Measurements from ENCODE around the gene CTAGE4. TPM values are rescaled to one million over a fixed set of nuclear protein-coding genes. Genes with fewer than 3 reads are reported as not detected.
"Not testable (repeated sequence)": the region's sequence is repeated elsewhere in the genome, so short reads cannot be mapped to it uniquely, and the experiment has no call there.

Gene CTAGE4
- total RNA-seq, 1 donor: 2.0 TPM

DNA sequence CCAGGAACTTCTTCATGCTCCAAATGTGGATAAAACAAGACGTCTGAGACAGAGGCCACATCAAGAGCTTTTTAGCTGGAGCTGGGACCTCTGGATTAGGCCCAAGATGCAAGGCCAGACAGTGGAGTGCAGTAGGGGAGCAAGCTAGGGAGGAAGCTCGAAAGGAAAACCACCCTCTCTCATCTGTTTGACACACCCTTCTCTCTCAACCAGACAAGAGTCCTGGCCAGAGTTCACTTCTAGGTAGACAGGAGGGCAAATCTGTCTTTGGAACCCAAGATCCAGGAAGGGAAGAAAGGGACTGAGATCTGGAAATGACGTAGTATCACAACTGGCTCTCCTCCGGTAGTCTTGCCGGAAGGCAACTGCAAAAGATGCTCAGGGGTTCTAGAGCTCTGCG lies 11.2 kb downstream of the CTAGE4 start:
- not testable (repeated sequence) for H3K4me1 ChIP-seq (ENCODE audit: insufficient read depth, low read length); H3K4me3 ChIP-seq (ENCODE audit: low read length); H3K27me3 ChIP-seq (ENCODE audit: insufficient read depth, low read length); H3K9me3 ChIP-seq (ENCODE audit: low read depth, low read length)

DNA sequence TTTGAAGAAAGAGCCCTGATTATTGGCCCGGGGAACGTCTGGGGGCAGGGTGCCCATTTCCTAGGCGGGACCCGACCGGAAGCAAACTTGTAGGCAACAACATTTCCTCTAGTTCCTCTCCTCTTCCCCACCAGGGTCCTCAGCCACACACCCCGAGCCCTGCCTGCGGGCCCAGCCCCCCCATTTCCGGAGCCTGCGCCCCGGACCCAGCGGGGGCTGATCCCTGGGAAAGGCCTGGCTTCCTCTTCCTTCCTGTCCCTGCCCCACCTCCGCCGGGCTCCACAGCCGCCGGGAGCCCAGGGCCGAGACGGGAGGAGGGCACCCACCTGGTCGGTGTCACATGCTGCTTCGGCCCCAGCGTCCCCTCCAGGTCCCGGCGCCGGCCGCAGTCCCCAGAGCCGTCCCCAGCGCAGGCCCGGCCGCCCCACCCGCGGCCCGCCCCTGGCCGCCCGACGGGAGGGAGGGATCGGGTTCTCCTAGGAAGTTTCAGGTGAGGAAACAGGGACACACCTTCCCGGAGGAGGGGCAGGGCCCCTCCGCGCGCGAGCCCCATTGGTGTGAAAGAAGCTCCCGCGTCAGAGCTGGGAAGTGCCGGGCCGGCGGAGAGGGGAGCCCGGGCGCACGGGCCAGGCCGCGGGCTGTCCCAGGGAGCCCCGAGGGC lies 12.1 kb downstream of the CTAGE4 start, which contains the start of gene ARHGEF35:
TSS of gene ARHGEF35 (minus strand) at position 622 of the 661 bp plus-strand sequence. CDS start 7,450 bp downstream, outside the sequence.
- not testable (repeated sequence) for H3K27me3 ChIP-seq (ENCODE audit: insufficient read depth, low read length); H3K4me3 ChIP-seq (ENCODE audit: low read length); H3K4me1 ChIP-seq (ENCODE audit: insufficient read depth, low read length); H3K9me3 ChIP-seq (ENCODE audit: low read depth, low read length)

DNA sequence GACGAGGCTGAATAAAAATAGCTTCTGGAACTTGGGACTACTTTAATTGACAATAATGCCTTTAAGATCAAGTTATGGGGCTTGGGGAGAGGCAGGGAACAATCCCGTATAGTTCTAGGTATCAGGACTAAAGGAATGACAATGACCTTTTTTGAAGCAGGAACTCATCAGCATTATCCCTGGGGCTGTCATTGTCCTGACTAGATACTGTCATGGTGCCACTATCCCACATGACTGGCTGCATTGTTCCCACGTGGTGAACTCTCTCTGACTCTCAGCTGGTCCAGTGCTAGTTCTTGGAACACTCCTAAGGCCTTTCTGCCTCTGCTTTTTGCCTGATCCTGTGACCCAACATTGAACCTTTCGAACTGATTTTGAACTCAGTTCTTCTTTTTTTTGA lies 15.7 kb downstream of the CTAGE4 start:
- not testable (repeated sequence) for H3K4me1 ChIP-seq (ENCODE audit: insufficient read depth, low read length); H3K27me3 ChIP-seq (ENCODE audit: insufficient read depth, low read length); H3K4me3 ChIP-seq (ENCODE audit: low read length); H3K9me3 ChIP-seq (ENCODE audit: low read depth, low read length)

GRCh38 chr7:144201978-144202377 lies 18.7 kb downstream of the CTAGE4 start:
- not testable (repeated sequence) for H3K27me3 ChIP-seq (ENCODE audit: insufficient read depth, low read length)

DNA sequence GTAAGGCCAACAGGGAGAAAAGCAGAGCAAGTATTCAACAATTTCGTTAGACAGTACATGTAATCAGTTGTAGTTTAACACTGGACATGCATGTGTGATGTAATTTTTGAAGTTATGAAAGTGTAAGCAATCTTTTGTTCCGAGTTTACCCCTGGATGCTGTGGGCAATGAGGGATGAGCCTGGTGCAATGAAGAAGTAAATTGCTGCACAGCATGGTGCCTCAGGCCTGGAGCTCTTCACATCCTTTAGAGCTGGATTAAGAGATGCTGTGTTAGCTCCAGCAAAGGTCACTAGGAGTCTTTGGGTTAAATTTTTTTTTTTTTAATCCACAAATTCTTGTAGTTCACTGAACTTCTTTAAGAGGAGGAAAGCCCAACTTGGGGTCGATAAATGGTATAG lies 19.8 kb downstream of the CTAGE4 start:
- H3K27me3 ChIP-seq (ENCODE audit: insufficient read depth, low read length): not testable (repeated sequence)

More at GRCh38 chr7:144201978-144202377, 18.7 kb downstream of the CTAGE4 start:
- H3K4me1 ChIP-seq (ENCODE audit: insufficient read depth, low read length); H3K9me3 ChIP-seq (ENCODE audit: low read depth, low read length); H3K4me3 ChIP-seq (ENCODE audit: low read length): not testable (repeated sequence)

DNA sequence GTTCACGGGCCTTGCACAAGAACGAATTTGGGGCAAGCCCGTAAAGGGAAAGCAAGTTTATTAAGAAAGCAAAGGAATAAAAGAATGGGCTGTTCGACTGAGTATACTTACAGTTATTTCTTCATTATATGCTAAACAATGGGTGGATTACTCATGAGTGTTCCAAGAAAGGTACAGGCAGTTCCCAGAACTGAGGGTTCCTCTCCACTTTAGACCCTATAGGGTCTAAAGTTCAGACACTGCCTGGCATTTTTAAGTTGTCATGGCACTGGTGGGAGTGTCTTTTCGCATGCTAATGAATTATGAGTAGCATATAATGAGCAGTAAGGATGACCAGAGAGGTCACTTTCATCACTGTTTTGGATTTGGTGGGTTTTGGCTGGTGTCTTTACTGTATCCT lies 22.0 kb downstream of the CTAGE4 start:
- H3K27me3 ChIP-seq (ENCODE audit: insufficient read depth, low read length); H3K4me3 ChIP-seq (ENCODE audit: low read length); H3K4me1 ChIP-seq (ENCODE audit: insufficient read depth, low read length); H3K9me3 ChIP-seq (ENCODE audit: low read depth, low read length): not testable (repeated sequence)

More for the DNA sequence above, 19.8 kb downstream of the CTAGE4 start:
- H3K4me3 ChIP-seq (ENCODE audit: low read length); H3K9me3 ChIP-seq (ENCODE audit: low read depth, low read length); H3K4me1 ChIP-seq (ENCODE audit: insufficient read depth, low read length): not testable (repeated sequence)

GRCh38 chr7:144217200-144217599 lies 33.9 kb downstream of the CTAGE4 start:
- H3K4me3 ChIP-seq (ENCODE audit: low read length); H3K4me1 ChIP-seq (ENCODE audit: insufficient read depth, low read length); H3K27me3 ChIP-seq (ENCODE audit: insufficient read depth, low read length); H3K9me3 ChIP-seq (ENCODE audit: low read depth, low read length): not testable (repeated sequence)

GRCh38 chr7:144218581-144218980 lies 35.3 kb downstream of the CTAGE4 start:
- H3K4me1 ChIP-seq (ENCODE audit: insufficient read depth, low read length); H3K4me3 ChIP-seq (ENCODE audit: low read length); H3K27me3 ChIP-seq (ENCODE audit: insufficient read depth, low read length); H3K9me3 ChIP-seq (ENCODE audit: low read depth, low read length): not testable (repeated sequence)

DNA sequence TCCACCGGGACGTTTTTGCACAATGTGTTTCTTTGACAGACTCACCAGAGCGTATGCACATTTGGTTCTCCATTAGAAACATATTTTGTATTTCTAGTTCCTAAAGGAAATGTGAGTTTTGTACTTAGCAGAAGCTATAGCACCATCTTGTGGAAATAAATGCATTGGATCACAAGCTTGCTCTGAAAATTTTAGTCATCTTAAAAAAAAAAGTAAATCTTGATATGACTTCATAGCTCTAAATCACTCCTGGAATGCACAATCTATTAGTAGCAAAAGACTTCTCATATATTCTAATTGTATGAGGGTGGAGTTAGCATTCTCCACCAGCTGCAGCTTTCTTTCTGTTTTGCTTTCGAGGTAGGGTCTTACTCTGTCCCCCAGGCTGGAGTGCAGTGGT lies 35.9 kb downstream of the CTAGE4 start:
- not testable (repeated sequence) for H3K4me1 ChIP-seq (ENCODE audit: insufficient read depth, low read length); H3K4me3 ChIP-seq (ENCODE audit: low read length); H3K9me3 ChIP-seq (ENCODE audit: low read depth, low read length); H3K27me3 ChIP-seq (ENCODE audit: insufficient read depth, low read length)

GRCh38 chr7:144220531-144220930 lies 37.3 kb downstream of the CTAGE4 start:
- not testable (repeated sequence) for H3K27me3 ChIP-seq (ENCODE audit: insufficient read depth, low read length); H3K4me3 ChIP-seq (ENCODE audit: low read length); H3K9me3 ChIP-seq (ENCODE audit: low read depth, low read length); H3K4me1 ChIP-seq (ENCODE audit: insufficient read depth, low read length)

GRCh38 chr7:144223675-144224074 lies 40.4 kb downstream of the CTAGE4 start:
- not testable (repeated sequence) for H3K9me3 ChIP-seq (ENCODE audit: low read depth, low read length); H3K4me1 ChIP-seq (ENCODE audit: insufficient read depth, low read length); H3K4me3 ChIP-seq (ENCODE audit: low read length)

GRCh38 chr7:144226866-144227265 lies 43.6 kb downstream of the CTAGE4 start:
- not testable (repeated sequence) for H3K4me3 ChIP-seq (ENCODE audit: low read length); H3K4me1 ChIP-seq (ENCODE audit: insufficient read depth, low read length); H3K9me3 ChIP-seq (ENCODE audit: low read depth, low read length); H3K27me3 ChIP-seq (ENCODE audit: insufficient read depth, low read length)

More at GRCh38 chr7:144223675-144224074, 40.4 kb downstream of the CTAGE4 start:
- not testable (repeated sequence) for H3K27me3 ChIP-seq (ENCODE audit: insufficient read depth, low read length)

DNA sequence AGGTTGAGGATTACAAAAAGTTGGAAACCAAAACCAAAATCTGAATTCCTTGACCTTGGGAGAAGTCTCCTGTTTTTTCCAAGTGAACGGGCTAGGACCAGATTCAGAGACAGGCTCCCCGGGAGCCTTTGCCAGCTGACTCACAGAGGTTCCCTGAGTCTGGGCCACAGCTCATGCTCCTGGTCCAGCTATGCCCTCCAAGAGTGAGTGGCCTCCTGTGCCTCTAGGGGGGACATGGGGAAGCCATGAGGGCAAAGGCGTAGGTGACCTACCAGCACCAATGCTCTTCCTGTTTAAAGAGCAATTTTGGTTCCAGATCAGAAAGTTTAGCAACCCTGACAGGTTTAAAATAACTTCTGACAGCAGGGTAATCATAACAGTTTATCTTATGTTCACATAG lies 45.5 kb downstream of the CTAGE4 start:
- not testable (repeated sequence) for H3K4me3 ChIP-seq (ENCODE audit: low read length); H3K4me1 ChIP-seq (ENCODE audit: insufficient read depth, low read length); H3K9me3 ChIP-seq (ENCODE audit: low read depth, low read length); H3K27me3 ChIP-seq (ENCODE audit: insufficient read depth, low read length)

GRCh38 chr7:144231027-144231426 lies 47.8 kb downstream of the CTAGE4 start:
- H3K4me3 ChIP-seq (ENCODE audit: low read length); H3K4me1 ChIP-seq (ENCODE audit: insufficient read depth, low read length); H3K9me3 ChIP-seq (ENCODE audit: low read depth, low read length); H3K27me3 ChIP-seq (ENCODE audit: insufficient read depth, low read length): not testable (repeated sequence)

DNA sequence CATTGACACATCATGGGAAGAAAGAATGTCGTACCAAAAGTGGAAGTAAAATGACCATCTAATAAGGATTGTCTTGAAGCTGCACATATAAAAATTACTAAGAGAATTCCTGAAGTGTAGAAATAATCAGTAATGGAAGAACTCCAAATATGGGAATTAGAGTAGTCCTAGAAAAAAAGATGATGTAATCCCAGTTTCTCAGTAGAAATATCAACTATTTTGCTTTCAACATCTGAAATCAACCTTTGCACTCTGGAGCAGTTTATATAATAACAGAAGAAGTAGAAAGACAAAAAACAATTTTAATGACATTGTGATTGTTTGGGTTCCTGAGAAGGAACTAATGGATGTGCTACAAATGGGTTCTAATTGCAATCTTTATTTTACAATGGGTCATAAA lies 49.8 kb downstream of the CTAGE4 start:
- H3K4me3 ChIP-seq (ENCODE audit: low read length); H3K27me3 ChIP-seq (ENCODE audit: insufficient read depth, low read length); H3K4me1 ChIP-seq (ENCODE audit: insufficient read depth, low read length); H3K9me3 ChIP-seq (ENCODE audit: low read depth, low read length): not testable (repeated sequence)

All from mononuclear cell (primary cell).